SK-N-SH treated with all-trans-retinoic acid at 6 μM for 48 hours (cell line): ENCODE data around the gene MCRS1.

Experiments
- ARNTL ChIP-seq: fragments of 450-650 bp; formaldehyde crosslinking; IDR thresholded peaks from 2 replicates; pipeline ENCODE4 v1.5.0; 2020; ENCODE audit warnings: low read depth, mild to moderate bottlenecking, moderate library complexity, borderline replicate concordance
- ESRRG ChIP-seq: fragments of 250-450 bp; sonication (Bioruptor Pico); IDR thresholded peaks from 2 replicates; pipeline ENCODE4 v1.6.1; 2021; ENCODE audit warnings: mild to moderate bottlenecking
- OSR1 ChIP-seq: fragments of 250-450 bp; sonication (Bioruptor Pico); IDR thresholded peaks from 2 replicates; pipeline ENCODE4 v1.8.0; 2022; ENCODE audit warnings: moderate library complexity, mild to moderate bottlenecking, inconsistent platforms
- PPARA ChIP-seq: fragments of 250-450 bp; sonication (Bioruptor Pico); IDR thresholded peaks from 2 replicates; pipeline ENCODE4 v1.5.0; 2020; ENCODE audit warnings: mild to moderate bottlenecking, borderline replicate concordance
- SNAI2 ChIP-seq: fragments of 250-450 bp; sonication (Bioruptor Pico); IDR thresholded peaks from 2 replicates; pipeline ENCODE4 v1.5.0; 2020; ENCODE audit warnings: mild to moderate bottlenecking, moderate library complexity
- TCF4 ChIP-seq: fragments of 250-450 bp; sonication (Bioruptor Pico); IDR thresholded peaks from 2 replicates; pipeline ENCODE4 v1.8.0; 2021; ENCODE audit warnings: mild to moderate bottlenecking, moderate library complexity, borderline replicate concordance
- ZFP3 ChIP-seq: fragments of 250-450 bp; sonication (Bioruptor Pico); IDR thresholded peaks from 2 replicates; pipeline ENCODE4 v1.5.0; 2020; ENCODE audit warnings: mild to moderate bottlenecking, moderate library complexity
- ZFP30 ChIP-seq: fragments of 450-650 bp; formaldehyde crosslinking; IDR thresholded peaks from 2 replicates; pipeline ENCODE4 v1.5.0; 2022; ENCODE audit warnings: mild to moderate bottlenecking, moderate library complexity
- TF ChIP-seq, protein P1 (sequence below): fragments of 250-450 bp; sonication (Bioruptor Pico); IDR thresholded peaks from 2 replicates; pipeline ENCODE4 v1.8.0; 2021; ENCODE audit warnings: low read depth, mild to moderate bottlenecking, moderate library complexity, borderline replicate concordance
- TF ChIP-seq, protein P2 (sequence below): fragments of 250-450 bp; sonication (Bioruptor Pico); IDR thresholded peaks from 2 replicates; pipeline ENCODE4 v1.5.1; 2020; ENCODE audit warnings: low read depth, mild to moderate bottlenecking, moderate library complexity

DNA sequence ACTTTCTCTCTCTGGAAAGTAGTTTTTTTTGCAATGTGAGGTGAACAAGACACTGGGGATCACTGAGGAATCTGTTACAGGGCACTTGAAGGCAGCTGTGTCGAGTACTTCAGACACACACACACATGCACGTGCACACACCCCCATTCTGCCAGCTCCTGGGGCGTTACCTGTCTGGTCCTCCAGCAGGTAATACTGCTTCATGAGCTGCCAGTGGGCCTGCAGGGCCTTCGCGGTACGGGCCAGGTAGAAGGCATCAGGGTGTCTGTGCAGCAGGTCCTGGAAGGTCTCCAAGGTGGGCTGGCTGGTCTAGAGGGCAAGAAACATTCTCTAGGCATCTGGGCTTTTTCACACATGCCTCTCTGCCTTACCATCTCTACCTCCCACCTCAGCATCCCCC lies 5.1 kb downstream of the MCRS1 start:
- TF ChIP-seq PPARA: no peak
- TF ChIP-seq ZFP3: no peak
- no peak for TF ChIP-seq OSR1 (CRISPR knock-in tag)
- TF ChIP-seq, protein P1, sequence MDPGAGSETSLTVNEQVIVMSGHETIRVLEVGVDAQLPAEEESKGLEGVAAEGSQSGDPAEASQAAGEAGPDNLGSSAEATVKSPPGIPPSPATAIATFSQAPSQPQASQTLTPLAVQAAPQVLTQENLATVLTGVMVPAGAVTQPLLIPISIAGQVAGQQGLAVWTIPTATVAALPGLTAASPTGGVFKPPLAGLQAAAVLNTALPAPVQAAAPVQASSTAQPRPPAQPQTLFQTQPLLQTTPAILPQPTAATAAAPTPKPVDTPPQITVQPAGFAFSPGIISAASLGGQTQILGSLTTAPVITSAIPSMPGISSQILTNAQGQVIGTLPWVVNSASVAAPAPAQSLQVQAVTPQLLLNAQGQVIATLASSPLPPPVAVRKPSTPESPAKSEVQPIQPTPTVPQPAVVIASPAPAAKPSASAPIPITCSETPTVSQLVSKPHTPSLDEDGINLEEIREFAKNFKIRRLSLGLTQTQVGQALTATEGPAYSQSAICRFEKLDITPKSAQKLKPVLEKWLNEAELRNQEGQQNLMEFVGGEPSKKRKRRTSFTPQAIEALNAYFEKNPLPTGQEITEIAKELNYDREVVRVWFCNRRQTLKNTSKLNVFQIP (CRISPR knock-in tag): no peak
- TF ChIP-seq ZFP30: no peak
- no peak for TF ChIP-seq SNAI2 (CRISPR knock-in tag)
- no peak for TF ChIP-seq ESRRG (CRISPR knock-in tag)
- no peak for TF ChIP-seq ARNTL (CRISPR knock-in tag)
- TF ChIP-seq, protein P2, sequence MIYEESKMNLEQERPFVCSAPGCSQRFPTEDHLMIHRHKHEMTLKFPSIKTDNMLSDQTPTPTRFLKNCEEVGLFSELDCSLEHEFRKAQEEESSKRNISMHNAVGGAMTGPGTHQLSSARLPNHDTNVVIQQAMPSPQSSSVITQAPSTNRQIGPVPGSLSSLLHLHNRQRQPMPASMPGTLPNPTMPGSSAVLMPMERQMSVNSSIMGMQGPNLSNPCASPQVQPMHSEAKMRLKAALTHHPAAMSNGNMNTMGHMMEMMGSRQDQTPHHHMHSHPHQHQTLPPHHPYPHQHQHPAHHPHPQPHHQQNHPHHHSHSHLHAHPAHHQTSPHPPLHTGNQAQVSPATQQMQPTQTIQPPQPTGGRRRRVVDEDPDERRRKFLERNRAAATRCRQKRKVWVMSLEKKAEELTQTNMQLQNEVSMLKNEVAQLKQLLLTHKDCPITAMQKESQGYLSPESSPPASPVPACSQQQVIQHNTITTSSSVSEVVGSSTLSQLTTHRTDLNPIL (CRISPR knock-in tag): no peak
- no peak for TF ChIP-seq TCF4 (CRISPR knock-in tag)
